Effector memory CD8-positive, alpha-beta T cell (primary cell): ENCODE results near the gene LRRC71.

Experiments used
- ATAC-seq: fragments of 150-1000 bp; cut with Tn5 transposase; replicated peaks from 2 replicates; pipeline ENCODE4 v1.10.0; 2021; ENCODE audit warnings: mild to moderate bottlenecking, moderate library complexity
- DNase-seq, 3 experiments: peaks; one replicate each; pipeline ENCODE4 v3.0.0; 2021
- H3K27ac Mint-ChIP-seq, 2 donors: one replicate each; pipeline ENCODE4 v1.8.0; 2022; ENCODE audit warnings: mild to moderate bottlenecking in 2 of 2, mixed read lengths in 2 of 2, moderate library complexity in 2 of 2
- H3K27me3 Mint-ChIP-seq, 2 donors: one replicate each; pipeline ENCODE4 v1.8.0; 2022; ENCODE audit warnings: mixed read lengths in 2 of 2
- H3K36me3 Mint-ChIP-seq: one replicate; pipeline ENCODE4 v1.8.0; 2022; ENCODE audit warnings: mild to moderate bottlenecking, moderate library complexity, mixed read lengths; ENCODE audit not compliant: insufficient read depth
- H3K4me1 Mint-ChIP-seq, 2 donors: one replicate each; pipeline ENCODE4 v1.8.0; 2022; ENCODE audit warnings: low read depth in 2 of 2, mixed read lengths in 2 of 2
- H3K4me3 Mint-ChIP-seq, 2 donors: one replicate each; pipeline ENCODE4 v1.8.0; 2022; ENCODE audit warnings: mild to moderate bottlenecking in 2 of 2, mixed read lengths in 2 of 2, moderate library complexity in 2 of 2
- H3K9me3 Mint-ChIP-seq, 2 donors: one replicate each; pipeline ENCODE4 v1.8.0; 2022; ENCODE audit warnings: mixed read lengths in 2 of 2

LRRC71 gene

GRCh38 chr1:156959925-156960324 is 39.5 kb downstream of the LRRC71 start:
- Mint-ChIP-seq H3K36me3 (peaks cover 3% of the 10 kb centered on the region), H3K9me3 (no peaks in the 10 kb centered on the region), H3K27ac (no peak overlapping the region), H3K4me3 (no peak overlapping the region), H3K27me3 (peaks cover 0 to 8% of the 10 kb centered on the region in 2 donors), H3K4me1 (peaks cover 15 to 17% of the 10 kb centered on the region in 2 donors)
- DNase-seq (no peak), ATAC-seq (no peak)

- Mint-ChIP-seq H3K4me1 (peaks cover 15 to 17% of the 10 kb centered on the region in 2 donors), H3K4me3 (no peak overlapping the region), H3K27ac (peak overlapping the region in 1 of 2 donors; percentile 62)
Measured at GRCh38 chr1:156961709-156962108, 41.3 kb downstream of the LRRC71 start.

GRCh38 chr1:156963621-156964020 is 43.2 kb downstream of the LRRC71 start:
- peak in 2 of 3 experiments; percentile 5 to 9 for DNase-seq
- Mint-ChIP-seq H3K4me1 (peaks cover 15 to 17% of the 10 kb centered on the region in 2 donors), H3K4me3 (peak overlapping the region; percentile 55 to 59), H3K36me3 (peaks cover 3% of the 10 kb centered on the region), H3K27me3 (peaks cover 9 to 13% of the 10 kb centered on the region in 2 donors), H3K9me3 (no peaks in the 10 kb centered on the region), H3K27ac (peak overlapping the region in 1 of 2 donors; percentile 59)
- peak; percentile 65 for ATAC-seq

More at GRCh38 chr1:156961709-156962108, 41.3 kb downstream of the LRRC71 start:
- Mint-ChIP-seq H3K27me3 (peaks cover 0 to 8% of the 10 kb centered on the region in 2 donors), H3K9me3 (no peaks in the 10 kb centered on the region), H3K36me3 (peaks cover 3% of the 10 kb centered on the region)
- ATAC-seq (peak; percentile 45), DNase-seq (peak in 1 of 3 experiments; percentile 11)

GRCh38 chr1:156964441-156964840 is 44.0 kb downstream of the LRRC71 start:
- peaks cover 18 to 21% of the 10 kb centered on the region in 2 donors for H3K27me3 Mint-ChIP-seq
- H3K36me3 Mint-ChIP-seq: peaks cover 3% of the 10 kb centered on the region
- ATAC-seq: no peak
- peak overlapping the region; percentile 55 to 59 for H3K4me3 Mint-ChIP-seq
- H3K27ac Mint-ChIP-seq: peak overlapping the region; percentile 1 to 54
- peaks cover 15 to 17% of the 10 kb centered on the region in 2 donors for H3K4me1 Mint-ChIP-seq
- DNase-seq: no peak
- no peaks in the 10 kb centered on the region for H3K9me3 Mint-ChIP-seq

- H3K27me3 Mint-ChIP-seq: peaks cover 31 to 53% of the 10 kb centered on the region in 2 donors
- DNase-seq: no peak
- no peaks in the 10 kb centered on the region for H3K9me3 Mint-ChIP-seq
- no peak for ATAC-seq
- no peaks in the 10 kb centered on the region for H3K36me3 Mint-ChIP-seq
- peaks cover 0 to under 1% of the 10 kb centered on the region in 2 donors for H3K4me1 Mint-ChIP-seq
- no peak overlapping the region for H3K27ac Mint-ChIP-seq
- H3K4me3 Mint-ChIP-seq: no peak overlapping the region
Measured at GRCh38 chr1:156969496-156969895, 49.1 kb downstream of the LRRC71 start.

- Mint-ChIP-seq H3K4me3 (no peak overlapping the region), H3K27me3 (peaks cover 35 to 53% of the 10 kb centered on the region in 2 donors), H3K4me1 (no peaks in the 10 kb centered on the region), H3K36me3 (no peaks in the 10 kb centered on the region), H3K9me3 (no peaks in the 10 kb centered on the region), H3K27ac (no peak overlapping the region)
- ATAC-seq: no peak
- DNase-seq: no peak
Measured at GRCh38 chr1:156970017-156970416, 49.6 kb downstream of the LRRC71 start.

- ATAC-seq (no peak), DNase-seq (no peak)
- Mint-ChIP-seq H3K4me1 (no peaks in the 10 kb centered on the region), H3K9me3 (no peaks in the 10 kb centered on the region), H3K36me3 (peaks cover 3% of the 10 kb centered on the region), H3K27ac (no peak overlapping the region), H3K4me3 (no peak overlapping the region), H3K27me3 (peaks cover 52 to 61% of the 10 kb centered on the region in 2 donors)
Measured at GRCh38 chr1:156973417-156973816, 53.0 kb downstream of the LRRC71 start.

GRCh38 chr1:156975084-156975483 is 54.7 kb downstream of the LRRC71 start:
- DNase-seq (no peak), ATAC-seq (no peak)
- Mint-ChIP-seq H3K4me1 (no peaks in the 10 kb centered on the region), H3K27ac (no peak overlapping the region), H3K36me3 (peaks cover 3% of the 10 kb centered on the region), H3K27me3 (peaks cover 43 to 61% of the 10 kb centered on the region in 2 donors), H3K9me3 (no peaks in the 10 kb centered on the region), H3K4me3 (no peak overlapping the region)

- DNase-seq (no peak), ATAC-seq (no peak)
- Mint-ChIP-seq H3K4me1 (no peaks in the 10 kb centered on the region), H3K4me3 (no peak overlapping the region), H3K9me3 (no peaks in the 10 kb centered on the region), H3K27ac (no peak overlapping the region), H3K36me3 (peaks cover 3% of the 10 kb centered on the region), H3K27me3 (peaks cover 64 to 68% of the 10 kb centered on the region in 2 donors)
Measured at GRCh38 chr1:156980551-156980950, 60.1 kb downstream of the LRRC71 start.
